Bone marrow (tissue), 2 donors: ENCODE measurements around the gene SFXN5.
A peak's percentile ranks its signal among the peaks of the same experiment; 100 is the strongest.

Experiments used
- DNase-seq, 2 donors: peaks; one replicate each; lab custom pipeline; 2025; lab: John Stamatoyannopoulos, UW

Gene SFXN5

GRCh38 chr2:72994282-72994990, 77.1 kb downstream of the SFXN5 start:
- DNase-seq: no peak

GRCh38 chr2:72993933-72994280, 77.6 kb downstream of the SFXN5 start:
- no peak for DNase-seq

DNA sequence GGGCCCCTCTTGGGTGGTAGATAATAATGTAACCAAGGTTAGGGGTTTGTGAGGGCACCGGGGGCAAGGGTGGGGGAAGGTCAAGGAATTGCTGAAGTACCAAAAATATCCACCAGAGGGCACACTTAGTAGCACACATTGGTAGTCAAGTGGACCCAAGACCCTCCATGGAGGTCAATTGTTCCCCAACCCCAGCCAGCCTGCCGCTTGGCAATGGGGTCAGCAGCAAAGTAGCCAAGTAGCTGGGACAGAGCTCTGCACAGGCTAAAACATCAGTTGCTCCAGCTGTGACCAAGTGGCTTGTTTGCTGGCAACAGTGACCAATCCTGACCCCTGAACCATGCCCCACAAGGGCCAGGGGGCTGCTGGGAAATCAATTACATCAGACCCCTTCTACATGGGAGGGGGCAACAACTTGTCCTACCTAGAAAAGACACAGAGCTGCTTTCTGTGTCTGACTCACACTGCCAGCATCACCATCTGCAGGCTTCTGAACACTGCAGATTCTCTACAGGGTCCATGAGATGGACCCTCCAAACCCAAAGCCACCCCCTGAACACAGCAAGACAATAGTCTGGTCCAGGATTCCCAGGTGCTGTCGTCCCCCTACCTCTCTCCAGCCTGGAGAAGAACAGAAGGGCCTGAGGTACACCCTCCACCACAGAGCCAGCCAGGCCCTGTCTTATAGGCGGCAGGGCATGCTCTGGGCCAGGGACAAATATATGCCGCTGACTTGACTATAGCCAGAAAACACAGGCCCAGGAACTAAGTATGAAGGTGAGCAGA, 78.2 kb downstream of the SFXN5 start:
- DNase-seq: peak in 1 of 2 donors; percentile 40

DNA sequence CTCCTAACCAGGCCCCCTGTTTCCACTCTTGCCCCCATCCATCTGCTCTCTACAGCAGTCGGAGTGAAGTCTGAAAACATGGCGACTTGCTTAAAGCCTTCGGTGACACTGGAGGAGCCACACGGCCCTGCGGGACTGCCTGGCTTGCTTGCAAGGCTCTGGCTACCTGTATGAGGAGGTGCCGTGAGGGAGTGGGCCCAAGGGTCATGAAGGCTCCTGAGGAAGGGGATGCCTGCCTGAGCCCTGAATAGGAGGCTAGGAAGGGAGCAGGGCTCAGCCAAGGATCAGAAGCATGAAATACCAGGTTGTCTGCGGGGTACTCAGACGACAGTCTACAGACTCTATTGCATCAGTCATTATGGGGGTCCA, 78.8 kb downstream of the SFXN5 start:
- no peak for DNase-seq

GRCh38 chr2:72991980-72992733, 79.4 kb downstream of the SFXN5 start:
- DNase-seq: no peak

GRCh38 chr2:72991439-72991725, 80.1 kb downstream of the SFXN5 start:
- DNase-seq: no peak

DNA sequence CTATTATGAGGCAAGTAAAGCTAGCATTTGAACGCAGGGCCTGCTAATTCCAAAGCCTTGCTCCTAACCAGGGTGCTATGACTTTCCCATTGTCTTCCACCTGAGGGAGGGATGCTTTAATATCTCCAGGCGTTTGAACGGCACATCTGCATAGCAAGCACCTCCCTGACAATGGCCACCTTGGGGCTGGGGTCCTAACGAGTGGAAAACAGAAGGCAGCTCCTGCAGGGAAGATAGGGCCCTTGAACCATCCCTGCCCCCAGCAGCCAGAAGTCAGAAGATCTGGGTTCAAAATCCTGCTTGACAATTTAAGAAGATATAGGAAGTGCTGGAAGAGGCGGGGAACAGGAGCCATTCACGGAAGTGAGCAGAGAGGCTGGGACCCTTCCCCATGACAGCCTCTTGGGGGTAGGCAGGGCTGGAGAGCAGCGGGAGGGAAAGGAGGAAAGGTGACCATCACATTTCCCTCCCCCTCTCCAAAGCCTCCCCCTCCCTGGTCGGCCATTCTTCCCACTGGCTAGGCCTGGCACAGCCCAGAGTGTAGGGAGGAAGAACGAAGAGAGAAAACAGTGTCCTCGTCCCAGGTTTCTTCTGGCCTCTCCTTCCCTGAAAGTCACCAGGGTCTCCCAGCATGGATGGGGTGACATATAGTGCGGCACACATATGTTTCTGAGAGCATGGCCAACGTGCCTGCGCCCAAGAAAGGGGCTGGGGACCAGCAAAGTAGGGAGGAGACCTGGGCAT, 80.6 kb downstream of the SFXN5 start:
- DNase-seq: no peak

- DNase-seq: no peak
These were observed 81.5 kb downstream of the SFXN5 start for GRCh38 chr2:72989770-72990556.

DNA sequence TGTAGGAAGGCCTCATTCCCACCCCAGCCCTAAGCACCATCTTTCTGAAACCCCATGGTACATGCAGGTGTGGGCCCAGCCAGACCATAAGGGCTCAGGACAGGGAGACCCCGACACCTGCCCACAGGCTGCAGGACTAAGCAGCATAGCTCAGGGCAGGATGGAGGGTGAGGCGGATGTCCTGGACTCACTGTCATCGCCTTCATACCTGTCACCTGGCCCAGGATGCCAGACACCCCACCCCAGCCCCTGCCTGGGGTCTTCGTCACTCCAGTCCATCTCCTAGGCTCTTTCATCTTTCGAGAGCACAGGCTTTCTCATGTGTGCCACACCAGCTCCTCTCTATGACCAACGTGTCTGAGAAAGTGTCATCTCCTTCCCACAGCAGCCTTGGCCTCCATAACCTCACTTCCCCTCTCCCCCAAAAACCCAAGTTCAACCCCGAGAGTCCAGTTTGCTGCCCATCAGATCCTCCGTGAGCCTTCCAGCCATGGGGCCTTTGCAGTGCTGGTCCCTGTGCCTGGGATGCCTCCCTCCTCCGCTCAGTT, 82.7 kb downstream of the SFXN5 start:
- DNase-seq: no peak

GRCh38 chr2:72988041-72988440, 83.5 kb downstream of the SFXN5 start:
- no peak for DNase-seq

DNA sequence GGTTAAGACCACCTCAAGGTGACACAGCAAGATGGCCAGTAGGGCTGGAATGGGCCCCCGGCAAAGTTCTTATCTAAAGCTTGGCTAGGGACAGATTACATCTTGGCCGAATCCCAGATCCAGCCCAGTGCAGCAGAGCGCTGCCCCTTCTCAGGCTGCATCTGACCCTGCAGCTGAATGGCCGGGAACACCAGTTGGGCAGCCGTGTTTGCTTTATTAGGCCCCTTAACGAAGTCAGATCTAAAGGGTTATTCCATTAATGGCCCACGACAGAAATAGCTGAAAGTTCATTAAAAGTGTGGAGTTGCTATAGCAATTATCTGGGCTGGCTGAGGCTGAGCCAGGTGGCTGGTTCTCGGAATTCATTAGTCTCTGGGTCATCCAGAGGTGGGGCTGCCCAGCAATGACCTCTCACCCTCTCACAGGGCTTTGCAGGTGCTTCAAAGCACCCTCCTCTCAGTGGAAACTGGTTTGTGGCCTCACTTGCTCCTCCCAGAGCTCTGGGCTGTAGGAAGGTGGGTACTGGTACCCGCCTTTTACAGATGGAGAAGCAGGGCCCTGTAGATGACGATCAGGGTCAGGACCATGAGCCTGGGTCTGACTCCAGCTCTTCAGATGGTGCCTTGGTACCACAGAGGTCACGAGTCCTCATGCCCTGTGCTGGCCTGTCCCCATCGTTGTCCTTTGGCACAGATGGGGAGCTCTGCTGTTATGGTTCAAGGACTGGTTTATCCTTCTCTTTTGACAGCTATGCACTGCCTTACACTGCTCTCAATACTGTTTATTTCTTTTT, 85.4 kb downstream of the SFXN5 start:
- no peak for DNase-seq

- DNase-seq: no peak
These were observed 86.4 kb downstream of the SFXN5 start for GRCh38 chr2:72985136-72985535.

DNA sequence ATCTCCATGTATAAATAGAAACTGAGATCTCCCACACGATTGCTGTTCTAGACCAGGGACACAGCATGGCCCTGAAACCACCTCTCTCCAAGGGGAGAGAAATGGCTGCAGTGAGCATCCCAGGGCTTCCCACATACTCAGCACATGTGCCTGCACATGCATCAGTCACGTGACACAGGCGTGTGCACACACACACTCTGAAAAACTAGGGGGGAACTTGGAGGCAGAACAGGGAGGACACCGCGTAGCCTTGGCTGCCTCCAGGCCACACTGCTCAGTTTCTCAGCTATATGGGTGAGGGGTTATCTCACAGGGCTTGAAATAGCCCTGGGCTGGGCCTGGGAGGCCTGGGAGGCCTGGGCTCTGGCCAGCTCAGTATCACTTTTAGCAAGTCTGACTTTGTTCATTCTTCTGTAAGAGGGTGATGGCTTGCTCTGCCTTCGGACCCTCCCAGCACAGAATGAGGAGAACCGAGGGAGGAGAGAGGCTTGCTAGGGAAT, 87.3 kb downstream of the SFXN5 start:
- no peak for DNase-seq

- DNase-seq: no peak
These were observed 87.9 kb downstream of the SFXN5 start for GRCh38 chr2:72983500-72984161.

DNA sequence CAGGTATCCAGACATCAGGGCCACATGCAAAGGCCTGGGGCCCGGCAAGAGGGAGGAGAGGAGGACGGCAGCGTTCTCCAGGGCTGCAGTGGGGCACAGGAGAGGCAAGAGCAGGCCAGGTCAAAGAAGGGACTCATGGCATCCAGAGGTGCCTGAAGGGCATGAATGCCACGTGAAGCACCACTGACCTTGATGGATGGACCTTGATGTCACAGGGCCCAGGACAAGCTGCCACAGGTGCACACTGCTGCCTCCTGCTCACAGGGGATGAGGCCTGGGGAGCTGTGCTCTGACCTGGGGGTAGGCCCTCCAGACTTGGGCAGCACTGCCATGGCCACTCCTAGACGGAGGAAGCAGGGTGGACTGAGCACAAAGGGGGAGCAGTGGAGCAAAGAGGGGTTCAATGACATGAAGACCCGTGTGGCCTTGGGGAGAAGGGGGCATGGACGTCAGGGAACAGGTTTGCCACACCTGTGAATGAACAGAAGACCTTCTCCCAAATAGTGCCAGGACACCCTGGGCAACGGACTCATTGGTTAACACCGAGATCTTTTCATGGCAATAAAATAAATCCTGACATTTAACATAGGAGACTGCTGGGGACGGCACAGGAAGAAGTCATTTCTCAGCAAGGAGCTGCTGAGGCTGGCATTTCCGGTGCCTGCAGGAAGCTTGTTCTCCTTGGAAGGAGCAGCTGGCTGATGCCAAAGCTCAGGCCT, 88.6 kb downstream of the SFXN5 start:
- DNase-seq: no peak

DNA sequence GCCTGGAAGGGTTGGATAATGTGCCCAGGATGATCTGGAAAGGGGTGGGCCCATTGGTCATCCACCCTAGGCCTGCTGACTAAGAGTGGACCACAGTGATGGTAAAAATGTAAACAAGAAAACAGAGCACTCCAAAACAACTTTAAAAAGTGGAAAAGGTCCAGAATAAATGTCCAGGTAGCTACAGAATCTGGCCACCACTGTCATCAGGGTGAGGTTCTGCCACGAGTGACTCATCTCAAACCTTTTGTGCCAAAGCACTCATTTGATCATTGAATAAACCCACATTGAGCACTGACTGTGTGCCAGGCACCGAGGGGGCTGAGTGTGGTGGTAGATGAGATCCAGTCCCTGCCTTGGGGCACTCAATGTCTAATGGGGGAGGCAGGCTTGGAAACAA, 89.3 kb downstream of the SFXN5 start:
- no peak for DNase-seq

- DNase-seq: no peak
These were observed 90.0 kb downstream of the SFXN5 start for GRCh38 chr2:72981536-72981935.

DNA sequence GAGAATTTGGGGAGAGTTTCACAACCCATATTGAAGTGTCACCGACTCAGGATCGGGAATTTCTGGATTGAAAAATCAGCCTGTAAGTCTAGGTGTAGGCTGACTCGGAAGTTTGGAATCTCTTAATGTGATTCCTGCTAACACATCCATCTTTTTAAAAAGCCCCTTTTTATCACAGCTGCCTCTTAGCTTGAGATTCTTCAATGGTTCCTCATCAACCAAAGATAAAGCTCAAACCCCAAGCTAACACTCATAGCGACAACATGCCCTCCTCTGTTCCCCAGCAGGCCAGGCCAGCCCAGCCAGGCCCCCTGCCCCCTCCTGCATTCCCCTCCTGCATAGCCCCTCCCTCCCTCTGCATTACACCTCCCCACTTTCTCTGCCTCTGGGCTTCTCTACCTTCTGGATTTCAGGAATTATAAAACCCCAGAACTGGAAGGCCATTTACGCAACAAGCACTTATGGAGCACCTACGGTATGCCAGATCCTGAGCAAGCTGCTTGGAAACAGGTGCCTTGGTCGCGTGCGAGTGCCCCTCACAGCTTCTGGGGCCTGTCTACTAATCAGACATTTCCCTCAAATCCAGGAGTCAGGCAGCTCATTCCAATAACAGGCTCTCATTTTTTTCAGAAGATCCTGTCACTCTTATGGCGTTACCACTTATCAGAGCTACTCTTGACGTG, 90.8 kb downstream of the SFXN5 start:
- no peak for DNase-seq

GRCh38 chr2:72979896-72980295, 91.6 kb downstream of the SFXN5 start:
- DNase-seq: peak in 1 of 2 donors; percentile 33
